Mesodermal cell (in vitro differentiated cells): ENCODE data around the gene OR4D11.
A peak's percentile ranks its signal among the peaks of the same experiment; 100 is the strongest.
"Not testable (repeated sequence)": the region's sequence is repeated elsewhere in the genome, so short reads cannot be mapped to it uniquely, and the experiment has no call there.

Experiments
- H3K27ac ChIP-seq: 2 replicates; pipeline ENCODE4 v1.7.0; 2013; ENCODE audit warnings: mild to moderate bottlenecking, low read depth, low read length, moderate library complexity; ENCODE audit not compliant: severe bottlenecking
- H3K36me3 ChIP-seq: 2 replicates; pipeline ENCODE4 v1.7.1; 2013; ENCODE audit warnings: mild to moderate bottlenecking, low read length, moderate library complexity; ENCODE audit not compliant: control insufficient read depth, insufficient read depth
- H3K4me1 ChIP-seq: one replicate; pipeline ENCODE4 v1.7.1; 2013; ENCODE audit warnings: mild to moderate bottlenecking, low read length; ENCODE audit not compliant: insufficient read depth, control insufficient read depth, poor library complexity, severe bottlenecking
- H3K4me3 ChIP-seq: 2 replicates; pipeline ENCODE4 v1.7.0; 2013; ENCODE audit warnings: low read length, control low read depth, mild to moderate bottlenecking; ENCODE audit not compliant: insufficient read depth, poor library complexity, severe bottlenecking; ENCODE audit errors: extremely low read depth
- H3K9me3 ChIP-seq: 2 replicates; pipeline ENCODE4 v1.7.1; 2013; ENCODE audit warnings: mild to moderate bottlenecking, low read length, moderate library complexity; ENCODE audit not compliant: control insufficient read depth
- WGBS, 2 experiments: methylation state at CpG; one replicate each; pipeline ENCODE4 v1.1.5; 2013; ENCODE audit warnings: missing lambda C conversion rate in 2 of 2; ENCODE audit not compliant: insufficient coverage in 2 of 2; 5-methylcytosine and 5-hydroxymethylcytosine counted together

Gene OR4D11

GRCh38 chr11:59547605-59548308 lies 44.4 kb downstream of the OR4D11 start:
- H3K4me1 ChIP-seq, H3K36me3 ChIP-seq, H3K9me3 ChIP-seq, H3K27ac ChIP-seq, H3K4me3 ChIP-seq: not testable (repeated sequence)
- WGBS, 2 experiments: 50 to 86% methylated on average over 1 of the region's 5 CpGs

GRCh38 chr11:59548309-59548656 lies 44.9 kb downstream of the OR4D11 start:
- no peaks in the 10 kb centered on the region for H3K36me3 ChIP-seq
- WGBS, 2 experiments: 80 to 93% methylated on average over 1 to 2 of the region's 5 CpGs
- no peaks in the 10 kb centered on the region for H3K9me3 ChIP-seq
- H3K4me3 ChIP-seq: no peak overlapping the region
- peak overlapping the region; percentile 16 for H3K27ac ChIP-seq
- H3K4me1 ChIP-seq: peaks cover 8% of the 10 kb centered on the region

- H3K36me3 ChIP-seq: no peaks in the 10 kb centered on the region
- H3K4me3 ChIP-seq: peak overlapping the region; percentile 60
- H3K9me3 ChIP-seq: no peaks in the 10 kb centered on the region
- WGBS, 2 experiments: 0% methylated on average over 26 to 31 of the region's 31 CpGs
- peak overlapping the region; percentile 96 for H3K27ac ChIP-seq
- H3K4me1 ChIP-seq: peaks cover 8% of the 10 kb centered on the region
Observed at GRCh38 chr11:59550368-59550841, 47.0 kb downstream of the OR4D11 start.

- no peaks in the 10 kb centered on the region for H3K9me3 ChIP-seq
- peaks cover 8% of the 10 kb centered on the region for H3K4me1 ChIP-seq
- WGBS, 2 experiments: 0% methylated on average over 24 to 25 of the region's 34 CpGs
- peak overlapping the region; percentile 96 for H3K27ac ChIP-seq
- no peaks in the 10 kb centered on the region for H3K36me3 ChIP-seq
- H3K4me3 ChIP-seq: peak overlapping the region; percentile 60
Observed at GRCh38 chr11:59550842-59551658, 47.7 kb downstream of the OR4D11 start.

GRCh38 chr11:59551659-59552521 lies 48.5 kb downstream of the OR4D11 start:
- peak overlapping the region; percentile 60 for H3K4me3 ChIP-seq
- WGBS, 2 experiments: 5 to 12% methylated on average over 16 to 20 of the region's 30 CpGs
- no peaks in the 10 kb centered on the region for H3K9me3 ChIP-seq
- H3K36me3 ChIP-seq: no peaks in the 10 kb centered on the region
- peak overlapping the region; percentile 2 for H3K27ac ChIP-seq
- peaks cover 8% of the 10 kb centered on the region for H3K4me1 ChIP-seq

DNA sequence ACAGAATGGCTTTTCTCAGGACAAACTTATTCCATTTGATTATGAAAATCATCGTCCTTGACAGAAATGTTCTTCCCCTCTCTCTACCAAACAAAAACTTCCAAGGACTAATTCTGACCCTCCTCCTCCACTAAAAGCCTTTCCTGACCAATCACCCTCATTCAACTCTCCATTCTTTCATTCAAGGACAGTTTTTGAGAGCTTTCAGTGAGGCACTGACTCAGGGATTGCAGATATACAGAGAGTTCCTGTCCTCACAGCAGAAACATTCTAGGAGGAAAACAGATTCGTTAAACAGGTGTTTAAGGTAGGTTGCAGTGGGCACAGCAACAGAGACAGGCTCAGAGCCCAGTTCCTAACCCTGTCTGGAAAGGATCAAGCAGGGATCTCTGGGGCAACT lies 49.5 kb downstream of the OR4D11 start:
- Histone ChIP-seq H3K9me3 (no peaks in the 10 kb centered on the region), H3K4me1 (peaks cover 8% of the 10 kb centered on the region), H3K27ac (peak overlapping the region; percentile 36), H3K4me3 (peak overlapping the region; percentile 60), H3K36me3 (no peaks in the 10 kb centered on the region)
- 75 to 83% methylated on average over 2 of the region's 2 CpGs for WGBS, 2 experiments

DNA sequence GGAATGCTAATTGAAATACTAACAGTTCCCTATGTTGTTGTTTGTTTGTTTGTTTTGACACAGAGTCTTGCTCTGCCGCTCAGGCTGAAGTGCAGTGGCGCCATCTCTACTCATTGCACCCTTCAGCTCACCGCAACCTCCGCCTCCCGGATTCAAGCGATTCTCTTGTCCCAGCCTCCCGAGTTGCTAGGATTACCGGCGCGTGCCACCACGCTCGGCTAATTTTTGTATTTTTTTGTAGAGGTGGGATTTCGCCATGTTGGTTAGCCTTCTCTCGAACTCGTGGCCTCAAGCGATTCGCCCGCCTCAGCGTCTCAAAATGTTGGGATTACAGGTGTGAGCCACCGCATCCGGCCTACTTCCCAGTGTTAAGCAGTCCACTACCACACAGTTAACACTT lies 49.9 kb downstream of the OR4D11 start:
- H3K4me1 ChIP-seq: peaks cover 7% of the 10 kb centered on the region
- no peaks in the 10 kb centered on the region for H3K36me3 ChIP-seq
- no peaks in the 10 kb centered on the region for H3K9me3 ChIP-seq
- no peak overlapping the region for H3K27ac ChIP-seq
- WGBS, 2 experiments: 82 to 97% methylated on average over 15 of the region's 21 CpGs
- H3K4me3 ChIP-seq: no peak overlapping the region
